Fibroblast of lung (primary cell): Measurements from ENCODE around the gene ROBO2. TPM values are rescaled to one million over a fixed set of nuclear protein-coding genes. Genes with fewer than 3 reads are reported as not detected.

Experiments
- DNase-seq, 2 donors: peaks; one replicate each; pipeline versions ENCODE4 v3.0.0 to v3.0.0-alpha.2; 2010; ENCODE audit warnings: low read depth in 2 of 2
- H2AFZ ChIP-seq: 2 replicates; pipeline ENCODE4 v1.5.1; 2012; ENCODE audit warnings: low read length, control low read depth, inconsistent platforms
- H3K27ac ChIP-seq: 2 replicates; pipeline ENCODE4 v1.5.1; 2011; ENCODE audit warnings: low read length, control low read depth; ENCODE audit not compliant: insufficient read depth
- H3K27me3 ChIP-seq: 2 replicates; pipeline ENCODE4 v1.5.1; 2011; ENCODE audit warnings: mild to moderate bottlenecking, low read length; ENCODE audit not compliant: control insufficient read depth, insufficient read depth
- H3K36me3 ChIP-seq: 2 replicates; pipeline ENCODE4 v1.5.1; 2011; ENCODE audit warnings: low read length; ENCODE audit not compliant: control insufficient read depth, insufficient read depth
- H3K4me1 ChIP-seq: 2 replicates; pipeline ENCODE4 v1.5.1; 2011; ENCODE audit warnings: low read length; ENCODE audit not compliant: control insufficient read depth, insufficient read depth; ENCODE audit errors: extremely low read depth
- H3K4me2 ChIP-seq: 2 replicates; pipeline ENCODE4 v1.5.1; 2011; ENCODE audit warnings: low read length, control low read depth; ENCODE audit not compliant: insufficient read depth; ENCODE audit errors: extremely low read depth
- H3K4me3 ChIP-seq, 4 experiments: fragments of 200-600 bp in 1 of 4; sonication (generic) in 1 of 4; replicated peaks in 1 of 4; 2 replicates each; pipeline ENCODE4 v1.5.1; 2011 to 2016; ENCODE audit warnings: low read length in 4 of 4, low read depth in 3 of 4, mild to moderate bottlenecking in 3 of 4, control low read depth in 2 of 4, inconsistent platforms in 1 of 4, mixed read lengths in 1 of 4; ENCODE audit not compliant: insufficient read depth in 1 of 4; ENCODE audit errors: control extremely low read depth in 1 of 4
- H3K79me2 ChIP-seq: 2 replicates; pipeline ENCODE4 v1.5.1; 2012; ENCODE audit warnings: mild to moderate bottlenecking, low read length, inconsistent platforms; ENCODE audit not compliant: control insufficient read depth, insufficient read depth
- H3K9ac ChIP-seq: 2 replicates; pipeline ENCODE4 v1.5.1; 2011; ENCODE audit warnings: mild to moderate bottlenecking, low read length, control low read depth; ENCODE audit not compliant: insufficient read depth
- H3K9me3 ChIP-seq: 2 replicates; pipeline ENCODE4 v1.5.1; 2012; ENCODE audit warnings: low read depth, low read length; ENCODE audit not compliant: control insufficient read depth, insufficient read depth
- H4K20me1 ChIP-seq: 2 replicates; pipeline ENCODE4 v1.5.1; 2011; ENCODE audit warnings: low read length; ENCODE audit not compliant: control insufficient read depth, insufficient read depth; ENCODE audit errors: extremely low read depth
- EZH2 ChIP-seq: IDR thresholded peaks from 2 replicates; pipeline ENCODE4 v1.5.1; 2012; ENCODE audit warnings: low read length, control low read depth, mild to moderate bottlenecking; ENCODE audit errors: missing control alignments
- polyA plus RNA-seq, 2 donors: library from polyadenylated mRNA; depleted of rRNA in 1 of 2; stranded (reverse) in 1 of 2; unstranded in 1 of 2; fragments of >200 nt; gene quantifications; 2 replicates each; pipeline ENCODE4 v1.2.1, GENCODE V29; 2011 to 2012; ENCODE audit warnings: missing spikeins in 1 of 2
- total RNA-seq: library from RNA; depleted of rRNA; stranded (reverse); fragments of >200 nt; gene quantifications from 2 replicates; pipeline ENCODE4 v1.2.1, GENCODE V29; 2014
- TF ChIP-seq, protein P1 (sequence below), 2 donors: IDR thresholded peaks in 1 of 2; conservative IDR thresholded peaks in 1 of 2; 1 replicate in 1 of 2; 2 replicates in 1 of 2; pipeline ENCODE4 v1.5.1; 2011 to 2012; ENCODE audit warnings: low read length in 2 of 2, control low read depth in 1 of 2, inconsistent platforms in 1 of 2, low read depth in 1 of 2, mild to moderate bottlenecking in 1 of 2

Gene ROBO2
- total and polyA plus RNA-seq, 2 donors (not counting 1 experiment from before 2014, with no cell fraction given), result 0.83 to 1.5 TPM

DNA sequence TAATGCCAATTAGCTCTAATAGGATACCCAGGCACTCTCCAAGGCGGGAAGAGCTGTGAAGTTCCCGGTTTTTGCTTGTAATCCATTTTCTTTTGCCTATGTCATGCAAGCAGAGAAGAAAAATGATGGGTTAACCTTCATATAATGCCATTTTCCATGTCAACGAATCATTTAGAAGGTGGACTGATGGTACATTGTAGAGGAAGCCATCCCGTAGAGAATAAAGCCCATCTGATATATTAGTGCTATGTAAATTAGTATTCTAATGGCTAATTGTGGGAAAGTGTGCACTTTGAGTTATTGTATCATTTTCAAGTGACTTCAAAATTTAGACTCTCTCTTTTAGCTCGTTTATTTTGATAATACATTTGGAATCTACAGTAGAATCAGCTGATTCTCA lies 509.1 kb downstream of the ROBO2 start:
- TF ChIP-seq, protein P1, sequence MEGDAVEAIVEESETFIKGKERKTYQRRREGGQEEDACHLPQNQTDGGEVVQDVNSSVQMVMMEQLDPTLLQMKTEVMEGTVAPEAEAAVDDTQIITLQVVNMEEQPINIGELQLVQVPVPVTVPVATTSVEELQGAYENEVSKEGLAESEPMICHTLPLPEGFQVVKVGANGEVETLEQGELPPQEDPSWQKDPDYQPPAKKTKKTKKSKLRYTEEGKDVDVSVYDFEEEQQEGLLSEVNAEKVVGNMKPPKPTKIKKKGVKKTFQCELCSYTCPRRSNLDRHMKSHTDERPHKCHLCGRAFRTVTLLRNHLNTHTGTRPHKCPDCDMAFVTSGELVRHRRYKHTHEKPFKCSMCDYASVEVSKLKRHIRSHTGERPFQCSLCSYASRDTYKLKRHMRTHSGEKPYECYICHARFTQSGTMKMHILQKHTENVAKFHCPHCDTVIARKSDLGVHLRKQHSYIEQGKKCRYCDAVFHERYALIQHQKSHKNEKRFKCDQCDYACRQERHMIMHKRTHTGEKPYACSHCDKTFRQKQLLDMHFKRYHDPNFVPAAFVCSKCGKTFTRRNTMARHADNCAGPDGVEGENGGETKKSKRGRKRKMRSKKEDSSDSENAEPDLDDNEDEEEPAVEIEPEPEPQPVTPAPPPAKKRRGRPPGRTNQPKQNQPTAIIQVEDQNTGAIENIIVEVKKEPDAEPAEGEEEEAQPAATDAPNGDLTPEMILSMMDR (conservative IDR thresholded peaks at IDR 0.05 in 1 of 2, IDR thresholded peaks at IDR 0.05 in 1 of 2; ENCODE audit: low read depth in 1 of 2, low read length in 2 of 2), result no peak
- no peak for TF ChIP-seq EZH2
- H3K4me1 ChIP-seq, result no peaks in the 10 kb centered on the region
- no peaks in the 10 kb centered on the region for H3K36me3 ChIP-seq
- H3K9ac ChIP-seq, result no peak overlapping the region
- no peak for DNase-seq
- no peak overlapping the region for H2AFZ ChIP-seq
- H3K4me2 ChIP-seq, result no peak overlapping the region
- H3K27me3 ChIP-seq, result no peaks in the 10 kb centered on the region
- no peaks in the 10 kb centered on the region for H4K20me1 ChIP-seq
- no peaks in the 10 kb centered on the region for H3K79me2 ChIP-seq
- H3K27ac ChIP-seq, result no peak overlapping the region
- H3K9me3 ChIP-seq, result no peaks in the 10 kb centered on the region
- no peak overlapping the region for H3K4me3 ChIP-seq

GRCh38 chr3:77553240-77553639 lies 513.3 kb downstream of the ROBO2 start:
- Histone ChIP-seq H3K4me1 (no peaks in the 10 kb centered on the region), H3K27me3 (no peaks in the 10 kb centered on the region), H4K20me1 (no peaks in the 10 kb centered on the region), H3K27ac (no peak overlapping the region), H3K9ac (no peak overlapping the region), H2AFZ (no peak overlapping the region), H3K79me2 (no peaks in the 10 kb centered on the region), H3K4me3 (no peak overlapping the region), H3K4me2 (no peak overlapping the region), H3K36me3 (no peaks in the 10 kb centered on the region), H3K9me3 (no peaks in the 10 kb centered on the region)
- TF ChIP-seq, protein P1 (conservative IDR thresholded peaks at IDR 0.05 in 1 of 2, IDR thresholded peaks at IDR 0.05 in 1 of 2; ENCODE audit: low read depth in 1 of 2, low read length in 2 of 2), result no peak
- DNase-seq, result no peak

DNA sequence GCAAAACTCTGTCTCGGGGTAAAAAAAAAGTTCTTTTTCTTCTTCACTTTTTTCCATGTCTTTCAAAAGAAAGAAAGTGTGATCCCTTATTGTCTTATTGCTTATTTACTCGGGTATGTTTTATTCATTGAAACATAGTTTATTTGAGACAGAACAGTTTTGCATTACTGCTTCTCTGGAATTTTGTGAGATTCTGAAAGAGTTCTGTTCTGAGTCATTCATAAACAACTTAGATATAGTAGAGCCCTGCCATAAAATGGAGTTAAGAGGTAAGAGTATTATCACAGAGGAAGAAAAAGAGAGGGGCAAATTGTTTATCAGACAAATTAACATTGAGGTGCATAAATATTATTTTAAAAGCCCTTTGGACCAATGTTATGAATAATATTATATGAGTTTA lies 522.2 kb downstream of the ROBO2 start:
- DNase-seq, result no peak
- Histone ChIP-seq H3K4me3 (no peak overlapping the region), H3K27me3 (no peaks in the 10 kb centered on the region), H3K4me1 (no peaks in the 10 kb centered on the region), H4K20me1 (no peaks in the 10 kb centered on the region), H3K9ac (no peak overlapping the region), H3K79me2 (no peaks in the 10 kb centered on the region), H3K27ac (no peak overlapping the region), H3K9me3 (no peaks in the 10 kb centered on the region), H2AFZ (no peak overlapping the region), H3K36me3 (no peaks in the 10 kb centered on the region), H3K4me2 (no peak overlapping the region)
- TF ChIP-seq, protein P1 (conservative IDR thresholded peaks at IDR 0.05 in 1 of 2, IDR thresholded peaks at IDR 0.05 in 1 of 2; ENCODE audit: low read depth in 1 of 2, low read length in 2 of 2), result no peak
- no peak for TF ChIP-seq EZH2
